ENCODE data around the gene MAST2. TPM values are rescaled to one million over a fixed set of nuclear protein-coding genes. Genes with fewer than 3 reads are reported as not detected.

MAST2 gene
- total RNA-seq, 1 experiment from 2014 or later = 77.0 TPM

DNA sequence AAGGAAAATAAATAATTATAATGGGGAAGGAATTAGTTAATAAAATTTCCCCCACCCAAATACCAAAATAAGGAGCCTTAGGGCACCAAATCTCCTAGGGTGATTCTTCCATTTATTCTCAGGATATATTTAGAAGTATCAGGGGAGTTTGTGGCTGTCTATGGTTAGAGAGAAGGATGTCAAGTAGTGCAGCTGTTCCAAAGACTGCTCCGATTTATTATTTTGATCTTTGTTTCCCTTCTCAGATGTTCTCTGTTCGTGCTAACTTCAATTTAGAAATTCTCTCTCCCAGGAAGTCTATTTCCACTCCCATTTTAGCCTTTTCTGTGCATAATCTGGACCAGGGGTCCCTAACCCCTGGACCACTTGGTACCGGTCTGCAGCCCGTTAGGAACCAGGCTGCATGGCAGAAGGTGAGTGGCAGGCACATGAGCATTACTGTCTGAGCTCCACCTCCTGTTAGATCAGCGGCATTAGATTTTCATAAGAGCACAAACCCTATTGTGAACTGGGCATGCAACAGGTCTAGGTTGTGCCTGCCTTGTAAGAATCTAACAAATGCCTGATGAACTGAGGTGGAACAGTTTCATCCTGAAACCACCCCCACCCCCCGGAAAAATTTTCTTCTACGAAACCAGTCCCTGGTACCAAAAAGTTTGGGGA lies 9.3 kb upstream of the MAST2 start:
- peak overlapping the region in 1 of 2 experiments; percentile 35; a peak in 2 of 4 replicates for H3K4me3 ChIP-seq (ENCODE audit: low read depth in 2 of 2, low read length in 2 of 2)
- TF ChIP-seq TCF7L2 (IDR thresholded peaks at IDR 0.05; ENCODE audit: low read depth, low read length) (no peak), POLR2AphosphoS5 (IDR thresholded peaks at IDR 0.05; ENCODE audit: low read depth, low read length) (no peak), REST (IDR thresholded peaks at IDR 0.05; ENCODE audit: insufficient read depth in 1 of 2, low read depth in 2 of 2, low read length in 1 of 2) (no peak), SIN3A (IDR thresholded peaks at IDR 0.05; ENCODE audit: borderline replicate concordance, insufficient read depth, low read depth, low read length) (no peak)
- TF ChIP-seq, protein P1, sequence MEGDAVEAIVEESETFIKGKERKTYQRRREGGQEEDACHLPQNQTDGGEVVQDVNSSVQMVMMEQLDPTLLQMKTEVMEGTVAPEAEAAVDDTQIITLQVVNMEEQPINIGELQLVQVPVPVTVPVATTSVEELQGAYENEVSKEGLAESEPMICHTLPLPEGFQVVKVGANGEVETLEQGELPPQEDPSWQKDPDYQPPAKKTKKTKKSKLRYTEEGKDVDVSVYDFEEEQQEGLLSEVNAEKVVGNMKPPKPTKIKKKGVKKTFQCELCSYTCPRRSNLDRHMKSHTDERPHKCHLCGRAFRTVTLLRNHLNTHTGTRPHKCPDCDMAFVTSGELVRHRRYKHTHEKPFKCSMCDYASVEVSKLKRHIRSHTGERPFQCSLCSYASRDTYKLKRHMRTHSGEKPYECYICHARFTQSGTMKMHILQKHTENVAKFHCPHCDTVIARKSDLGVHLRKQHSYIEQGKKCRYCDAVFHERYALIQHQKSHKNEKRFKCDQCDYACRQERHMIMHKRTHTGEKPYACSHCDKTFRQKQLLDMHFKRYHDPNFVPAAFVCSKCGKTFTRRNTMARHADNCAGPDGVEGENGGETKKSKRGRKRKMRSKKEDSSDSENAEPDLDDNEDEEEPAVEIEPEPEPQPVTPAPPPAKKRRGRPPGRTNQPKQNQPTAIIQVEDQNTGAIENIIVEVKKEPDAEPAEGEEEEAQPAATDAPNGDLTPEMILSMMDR (IDR thresholded peaks at IDR 0.05) = no peak; the same call in 1 of the 2 replicates
- no peaks in the 10 kb centered on the region for H3K36me3 ChIP-seq (ENCODE audit: control insufficient read depth, insufficient read depth, low read length)
- CTCF ChIA-PET = interaction anchor here (0.7 kb wide), 1 partner anchor 107 kb away, joined by 3 read pairs; no protein-coding TSS in a partner anchor
- in situ Hi-C loops (cut with HindIII; ENCODE audit: low pct_unique_long_range_greater_than_20kb, low sequenced_read_pairs) (no loop called here), intact Hi-C loops (cut with micrococcal nuclease; ENCODE audit: unreplicated experiment) (no loop called here)
- no peak overlapping the region for H3K27ac ChIP-seq (ENCODE audit: low read length)
- ATAC-seq = peak; percentile 88
- no peaks in the 10 kb centered on the region for H3K9me3 ChIP-seq (ENCODE audit: control insufficient read depth, insufficient read depth, low read depth, low read length)
- no peak for DNase-seq (ENCODE audit: low read depth, low spot score)
- POLR2A ChIA-PET = no interaction called here
- H3K27me3 ChIP-seq (ENCODE audit: control insufficient read depth, insufficient read depth, low read length) = no peaks in the 10 kb centered on the region
- BruUV-seq (replicated peaks) = no TSS peak
- no peaks in the 10 kb centered on the region for H3K4me1 ChIP-seq (ENCODE audit: control insufficient read depth, insufficient read depth, low read length)

DNA sequence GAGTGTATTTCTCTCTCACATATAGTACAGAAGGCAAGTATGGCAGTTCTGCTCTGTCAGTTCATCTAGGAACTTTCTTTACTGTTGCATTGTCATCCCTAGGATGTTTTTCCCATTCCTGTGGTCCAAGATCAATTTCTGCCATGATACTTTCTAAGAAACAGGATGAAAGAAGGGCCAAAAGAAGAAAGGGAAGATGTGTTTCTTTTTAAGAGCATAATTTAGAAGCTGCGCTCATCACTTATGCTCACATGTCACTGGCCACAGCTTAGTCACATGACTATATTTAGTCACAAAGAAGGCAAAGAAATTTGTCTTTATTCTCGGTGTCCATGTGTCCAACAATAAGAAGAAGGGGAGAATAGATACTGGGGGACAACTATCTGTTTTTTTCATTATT lies 7.0 kb upstream of the MAST2 start:
- Histone ChIP-seq H3K4me1 (ENCODE audit: control insufficient read depth, insufficient read depth, low read length) (no peaks in the 10 kb centered on the region), H3K36me3 (ENCODE audit: control insufficient read depth, insufficient read depth, low read length) (no peaks in the 10 kb centered on the region), H3K27ac (ENCODE audit: low read length) (no peak overlapping the region), H3K4me3 (ENCODE audit: low read depth in 2 of 2, low read length in 2 of 2) (no peak overlapping the region), H3K9me3 (ENCODE audit: control insufficient read depth, insufficient read depth, low read depth, low read length) (no peaks in the 10 kb centered on the region), H3K27me3 (ENCODE audit: control insufficient read depth, insufficient read depth, low read length) (no peaks in the 10 kb centered on the region)
- ChIA-PET POLR2A (interaction anchor here (0.7 kb wide), 2 partner anchors 8 to 58 kb away, joined by 5 read pairs; no protein-coding TSS in a partner anchor), CTCF (no interaction called here)
- intact Hi-C loops (cut with micrococcal nuclease; ENCODE audit: unreplicated experiment) (no loop called here), in situ Hi-C loops (cut with HindIII; ENCODE audit: low pct_unique_long_range_greater_than_20kb, low sequenced_read_pairs) (no loop called here)
- no TSS peak for BruUV-seq (replicated peaks)
- ATAC-seq = no peak
- TF ChIP-seq POLR2AphosphoS5 (IDR thresholded peaks at IDR 0.05; ENCODE audit: low read depth, low read length) = no peak
- no peak for DNase-seq (ENCODE audit: low read depth, low spot score)

DNA sequence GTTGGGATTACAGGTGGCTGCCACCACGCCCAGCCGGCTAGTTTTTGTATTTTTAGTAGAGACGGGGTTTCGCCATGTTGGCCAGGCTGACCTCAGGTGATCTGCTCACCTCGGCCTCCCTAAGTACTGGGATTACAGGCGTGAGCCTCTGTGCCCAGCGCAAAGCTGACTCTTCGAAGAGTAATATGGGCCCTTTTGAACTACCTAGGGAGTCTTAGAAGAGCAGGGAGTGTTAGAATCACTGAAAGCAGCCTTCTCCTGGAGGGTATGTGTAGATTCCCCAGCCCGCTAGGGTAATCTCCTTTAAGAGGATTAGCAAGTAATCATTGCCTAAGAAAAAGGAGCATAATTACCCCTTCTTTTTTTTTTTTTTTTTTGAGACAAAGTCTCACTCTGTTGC lies 6.5 kb upstream of the MAST2 start:
- Histone ChIP-seq H3K4me3 (ENCODE audit: low read depth in 2 of 2, low read length in 2 of 2) (no peak overlapping the region), H3K27ac (ENCODE audit: low read length) (no peak overlapping the region), H3K9me3 (ENCODE audit: control insufficient read depth, insufficient read depth, low read depth, low read length) (no peaks in the 10 kb centered on the region), H3K36me3 (ENCODE audit: control insufficient read depth, insufficient read depth, low read length) (no peaks in the 10 kb centered on the region), H3K27me3 (ENCODE audit: control insufficient read depth, insufficient read depth, low read length) (no peaks in the 10 kb centered on the region), H3K4me1 (ENCODE audit: control insufficient read depth, insufficient read depth, low read length) (no peaks in the 10 kb centered on the region)
- TF ChIP-seq SIN3A (IDR thresholded peaks at IDR 0.05; ENCODE audit: borderline replicate concordance, insufficient read depth, low read depth, low read length) (no peak), TCF7L2 (IDR thresholded peaks at IDR 0.05; ENCODE audit: low read depth, low read length) (no peak), POLR2AphosphoS5 (IDR thresholded peaks at IDR 0.05; ENCODE audit: low read depth, low read length) (no peak), REST (IDR thresholded peaks at IDR 0.05; ENCODE audit: insufficient read depth in 1 of 2, low read depth in 2 of 2, low read length in 1 of 2) (no peak)
- TF ChIP-seq, protein P1 (IDR thresholded peaks at IDR 0.05) = no peak
- no peak for ATAC-seq
- ChIA-PET POLR2A (interaction anchor here (0.7 kb wide), 2 partner anchors 8 to 59 kb away, joined by 5 read pairs; no protein-coding TSS in a partner anchor), CTCF (no interaction called here)
- in situ Hi-C loops (cut with HindIII; ENCODE audit: low pct_unique_long_range_greater_than_20kb, low sequenced_read_pairs) (no loop called here), intact Hi-C loops (cut with micrococcal nuclease; ENCODE audit: unreplicated experiment) (no loop called here)
- no TSS peak for BruUV-seq (replicated peaks)
- no peak for DNase-seq (ENCODE audit: low read depth, low spot score)
